Measurements from ENCODE around the gene B3GALT2. TPM values are rescaled to one million over a fixed set of nuclear protein-coding genes. Genes with fewer than 3 reads are reported as not detected.
"Not testable (repeated sequence)": the region's sequence is repeated elsewhere in the genome, so short reads cannot be mapped to it uniquely, and the experiment has no call there.

The B3GALT2 gene, protein sequence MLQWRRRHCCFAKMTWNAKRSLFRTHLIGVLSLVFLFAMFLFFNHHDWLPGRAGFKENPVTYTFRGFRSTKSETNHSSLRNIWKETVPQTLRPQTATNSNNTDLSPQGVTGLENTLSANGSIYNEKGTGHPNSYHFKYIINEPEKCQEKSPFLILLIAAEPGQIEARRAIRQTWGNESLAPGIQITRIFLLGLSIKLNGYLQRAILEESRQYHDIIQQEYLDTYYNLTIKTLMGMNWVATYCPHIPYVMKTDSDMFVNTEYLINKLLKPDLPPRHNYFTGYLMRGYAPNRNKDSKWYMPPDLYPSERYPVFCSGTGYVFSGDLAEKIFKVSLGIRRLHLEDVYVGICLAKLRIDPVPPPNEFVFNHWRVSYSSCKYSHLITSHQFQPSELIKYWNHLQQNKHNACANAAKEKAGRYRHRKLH
- under 1 TPM; 0.33 to 0.52 TPM for total RNA-seq

DNA sequence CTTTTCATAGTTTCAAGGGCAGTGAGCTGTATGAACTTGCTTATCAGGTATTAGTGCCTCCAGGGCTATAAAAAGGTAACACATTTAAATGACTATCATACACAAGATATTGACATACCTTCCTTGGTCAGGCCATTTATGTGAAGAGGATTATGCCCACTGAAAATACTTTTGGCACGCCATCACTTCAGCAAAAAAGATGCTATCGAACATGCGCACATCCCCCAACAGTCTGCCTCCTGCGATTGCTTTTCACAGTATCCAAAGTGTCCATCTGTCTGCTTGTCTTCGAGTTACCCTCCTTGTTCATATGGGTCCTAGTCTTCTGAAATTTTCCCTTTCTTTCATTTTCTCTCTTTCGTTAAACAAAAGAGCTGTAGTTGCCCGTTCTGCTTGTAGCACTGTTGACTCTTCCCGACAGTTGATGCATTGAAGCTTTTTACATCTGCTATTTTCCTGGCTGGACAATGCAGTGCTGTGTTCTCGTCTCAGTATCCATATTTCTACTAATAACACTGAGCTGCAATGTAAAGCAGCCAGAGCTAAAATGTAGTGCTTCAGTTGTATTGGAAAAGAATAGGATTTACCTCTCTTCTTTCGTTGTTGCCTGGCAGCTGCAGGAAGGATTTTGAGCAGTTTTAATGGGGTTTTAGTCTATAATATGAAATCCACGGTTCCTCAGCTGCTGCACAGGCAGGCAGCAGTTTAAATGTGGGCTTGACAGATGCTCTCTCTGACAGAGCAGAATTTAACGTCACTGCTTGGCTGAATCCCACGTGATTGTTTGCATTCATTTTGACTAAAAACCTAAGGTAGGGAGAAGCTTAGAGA, at the start of gene B3GALT2:
TSS of gene B3GALT2 (minus strand) at position 713 of the 831 bp plus-strand sequence. CDS start 5,051 bp downstream, outside the sequence.
- Histone ChIP-seq H3K4me3 (no peak within 1 kb of the TSS), H3K27me3 (no peaks in the 10 kb centered on the region), H3K4me1 (peaks cover 50% of the 10 kb centered on the region), H3K27ac (peak within 1 kb of the TSS in 2 of 4 donors; percentile 28 to 66), H3K36me3 (replicated peaks in 1 of 2; ENCODE audit: insufficient read depth in 1 of 2, low read depth in 2 of 2) (no peaks in the 10 kb centered on the region), H3K9me3 (no peaks in the 10 kb centered on the region)
- peak in 1 of 3 donors; percentile 14 for TF ChIP-seq POLR2A (IDR thresholded peaks at IDR 0.05)
- TF ChIP-seq, protein P1, sequence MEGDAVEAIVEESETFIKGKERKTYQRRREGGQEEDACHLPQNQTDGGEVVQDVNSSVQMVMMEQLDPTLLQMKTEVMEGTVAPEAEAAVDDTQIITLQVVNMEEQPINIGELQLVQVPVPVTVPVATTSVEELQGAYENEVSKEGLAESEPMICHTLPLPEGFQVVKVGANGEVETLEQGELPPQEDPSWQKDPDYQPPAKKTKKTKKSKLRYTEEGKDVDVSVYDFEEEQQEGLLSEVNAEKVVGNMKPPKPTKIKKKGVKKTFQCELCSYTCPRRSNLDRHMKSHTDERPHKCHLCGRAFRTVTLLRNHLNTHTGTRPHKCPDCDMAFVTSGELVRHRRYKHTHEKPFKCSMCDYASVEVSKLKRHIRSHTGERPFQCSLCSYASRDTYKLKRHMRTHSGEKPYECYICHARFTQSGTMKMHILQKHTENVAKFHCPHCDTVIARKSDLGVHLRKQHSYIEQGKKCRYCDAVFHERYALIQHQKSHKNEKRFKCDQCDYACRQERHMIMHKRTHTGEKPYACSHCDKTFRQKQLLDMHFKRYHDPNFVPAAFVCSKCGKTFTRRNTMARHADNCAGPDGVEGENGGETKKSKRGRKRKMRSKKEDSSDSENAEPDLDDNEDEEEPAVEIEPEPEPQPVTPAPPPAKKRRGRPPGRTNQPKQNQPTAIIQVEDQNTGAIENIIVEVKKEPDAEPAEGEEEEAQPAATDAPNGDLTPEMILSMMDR (IDR thresholded peaks at IDR 0.05) = no peak
- ATAC-seq (peak; percentile 57), DNase-seq (peak in 3 of 4 donors; percentile 39 to 48 (median 45))
- intact Hi-C loops (cut with DNase I) = no loop called here
- WGBS, 2 donors = 26 to 27% methylated on average over 13 of the region's 13 CpGs

DNA sequence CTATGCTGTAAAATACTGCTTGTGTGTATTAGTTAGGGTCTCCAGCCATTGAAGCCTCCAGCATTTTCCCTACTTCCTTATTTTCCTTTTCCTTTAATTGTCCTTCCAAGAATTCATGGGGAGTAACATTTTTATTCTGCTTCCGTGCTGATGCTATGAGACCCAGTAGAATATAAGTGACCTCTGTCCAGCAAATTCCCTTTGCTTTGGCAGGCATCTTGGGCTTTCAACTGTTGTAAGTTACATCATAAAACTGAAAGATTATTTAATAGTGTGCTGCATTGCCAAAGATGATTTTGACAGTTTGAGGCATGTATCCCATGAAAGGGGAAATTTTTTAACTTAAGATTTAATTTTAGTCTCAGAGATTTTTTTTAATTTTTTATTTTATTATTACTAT, 48.1 kb upstream of the B3GALT2 start:
- Histone ChIP-seq H3K27me3 (no peaks in the 10 kb centered on the region), H3K9me3 (no peaks in the 10 kb centered on the region), H3K27ac (no peak overlapping the region), H3K4me1 (no peaks in the 10 kb centered on the region), H3K36me3 (replicated peaks in 1 of 2; ENCODE audit: insufficient read depth in 1 of 2, low read depth in 2 of 2) (peaks cover 0 to 3% of the 10 kb centered on the region in 2 donors), H3K4me3 (no peak overlapping the region)
- intact Hi-C loops (cut with DNase I) = no loop called here
- ATAC-seq (no peak), DNase-seq (no peak)
- TF ChIP-seq, protein P1 (IDR thresholded peaks at IDR 0.05) = no peak
- TF ChIP-seq POLR2A (IDR thresholded peaks at IDR 0.05) = no peak
- 81 to 87% methylated on average over 1 of the region's 1 CpG for WGBS, 2 donors

DNA sequence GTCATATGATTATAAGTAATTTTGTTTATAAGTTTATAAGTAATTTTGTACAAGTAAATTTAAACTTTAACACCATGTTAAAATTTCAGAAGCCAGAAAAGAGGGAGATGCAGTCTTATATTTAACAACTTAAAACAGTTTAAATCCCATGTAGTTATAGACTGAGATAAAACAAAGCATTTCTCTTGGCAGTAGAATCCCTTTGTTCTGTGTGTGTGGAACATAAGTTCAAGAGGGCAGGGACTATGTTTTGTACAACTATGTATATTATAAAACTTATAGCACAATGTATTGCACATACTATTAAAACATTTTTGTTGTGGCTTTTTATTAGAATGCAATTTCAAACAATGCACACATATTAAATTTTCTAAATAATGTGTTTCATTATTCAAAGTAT, 44.7 kb upstream of the B3GALT2 start:
- H3K27me3 ChIP-seq; intact Hi-C loops (cut with DNase I); DNase-seq; H3K4me3 ChIP-seq; ATAC-seq; H3K36me3 ChIP-seq (replicated peaks in 1 of 2; ENCODE audit: insufficient read depth in 1 of 2, low read depth in 2 of 2); H3K4me1 ChIP-seq; H3K9me3 ChIP-seq; H3K27ac ChIP-seq: not testable (repeated sequence)

DNA sequence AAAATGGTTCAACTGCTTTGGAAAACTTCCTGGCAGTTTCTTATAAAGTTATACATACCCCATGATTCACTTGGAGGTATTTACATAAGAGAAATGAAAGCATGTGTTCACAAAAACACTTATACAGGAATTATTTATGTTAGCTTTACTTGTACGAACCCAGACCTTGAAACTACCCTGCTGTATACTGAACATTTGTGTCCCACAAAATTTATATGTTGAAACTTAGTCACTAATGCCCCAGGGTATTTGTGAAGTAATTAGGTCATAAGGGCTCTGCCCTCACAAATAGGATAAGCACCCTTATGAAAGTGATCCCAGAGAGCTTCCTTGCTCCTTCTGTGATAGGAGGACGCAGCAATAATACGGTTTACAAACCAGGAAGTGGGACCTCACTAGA, 42.7 kb upstream of the B3GALT2 start:
- Histone ChIP-seq H3K4me1 (no peaks in the 10 kb centered on the region), H3K27me3 (no peaks in the 10 kb centered on the region), H3K36me3 (replicated peaks in 1 of 2; ENCODE audit: insufficient read depth in 1 of 2, low read depth in 2 of 2) (no peaks in the 10 kb centered on the region), H3K4me3 (no peak overlapping the region), H3K9me3 (no peaks in the 10 kb centered on the region), H3K27ac (no peak overlapping the region)
- DNase-seq = no peak
- WGBS, 2 donors = 88 to 94% methylated on average over 3 of the region's 3 CpGs
- intact Hi-C loops (cut with DNase I) = no loop called here
- TF ChIP-seq, protein P1 (IDR thresholded peaks at IDR 0.05) = no peak
- no peak for TF ChIP-seq POLR2A (IDR thresholded peaks at IDR 0.05)
- ATAC-seq = no peak

DNA sequence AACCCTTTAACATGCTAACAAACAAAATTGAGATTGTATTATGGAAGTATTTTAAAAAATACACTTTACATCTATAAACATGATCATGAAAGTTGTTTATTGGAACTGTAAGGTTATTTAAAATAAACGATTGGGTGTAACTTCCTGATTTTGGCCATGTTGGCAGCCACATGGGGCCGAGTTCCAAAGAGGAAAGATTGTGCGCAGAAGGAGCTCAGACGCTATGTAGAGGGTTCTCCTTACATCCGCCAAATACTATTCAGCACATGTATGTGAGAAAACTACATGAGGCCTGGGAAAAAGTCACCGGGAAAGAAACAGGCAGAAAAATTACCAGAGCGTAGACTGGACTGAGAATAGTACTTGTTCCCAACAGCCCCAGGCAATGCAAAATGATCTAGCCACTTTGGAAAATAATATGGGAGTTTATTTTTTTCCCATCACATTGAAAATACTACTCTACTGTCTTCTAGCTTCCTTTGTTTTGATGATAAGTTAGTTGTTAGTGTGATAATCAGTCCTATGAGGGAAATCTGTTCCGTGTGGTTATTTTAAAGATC, 35.7 kb upstream of the B3GALT2 start:
- intact Hi-C loops (cut with DNase I) = no loop called here
- Histone ChIP-seq H3K36me3 (replicated peaks in 1 of 2; ENCODE audit: insufficient read depth in 1 of 2, low read depth in 2 of 2) (no peaks in the 10 kb centered on the region), H3K4me1 (no peaks in the 10 kb centered on the region), H3K4me3 (no peak overlapping the region), H3K27me3 (no peaks in the 10 kb centered on the region), H3K9me3 (no peaks in the 10 kb centered on the region), H3K27ac (no peak overlapping the region)
- DNase-seq = no peak
- 88 to 93% methylated on average over 8 of the region's 8 CpGs for WGBS, 2 donors
- TF ChIP-seq, protein P1 (IDR thresholded peaks at IDR 0.05) = no peak
- no peak for TF ChIP-seq POLR2A (IDR thresholded peaks at IDR 0.05)
- no peak for ATAC-seq
